ENCODE results near the gene FARS2. TPM values are rescaled to one million over a fixed set of nuclear protein-coding genes. Genes with fewer than 3 reads are reported as not detected.

FARS2 gene
- polyA plus RNA-seq, 1 donor from 2014 or later = 11.9 TPM

DNA sequence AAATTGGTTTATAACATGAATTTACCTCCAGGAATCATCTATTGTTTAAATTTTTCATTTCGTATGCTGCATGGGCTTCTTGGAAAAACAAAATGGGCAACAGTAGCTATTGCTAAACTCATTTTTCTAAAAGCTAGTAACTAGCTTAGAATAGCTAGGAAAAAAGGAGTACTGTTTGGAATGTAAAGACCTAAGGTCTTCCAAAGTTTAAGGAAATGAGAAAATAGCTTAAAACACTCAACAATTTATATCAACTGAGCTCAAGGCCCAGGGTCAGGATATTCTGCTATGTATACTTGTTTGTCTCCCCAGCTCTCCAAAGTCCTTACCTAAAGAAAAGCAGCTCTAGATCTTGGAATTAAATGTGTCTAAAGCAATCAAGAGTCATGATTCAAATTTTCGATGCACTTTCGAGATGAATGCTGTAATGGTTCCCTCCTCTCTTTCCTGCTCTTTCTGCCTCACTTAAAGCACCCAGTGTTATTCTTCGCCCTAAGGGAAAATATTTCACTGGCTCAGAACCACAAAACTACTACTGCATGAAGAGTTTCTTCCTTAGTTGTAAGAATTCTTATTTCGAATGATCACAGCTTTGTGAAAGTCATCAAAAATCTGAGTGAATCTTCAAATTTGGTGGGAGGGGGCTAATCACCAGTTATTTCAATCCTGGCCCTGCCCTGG is 42.2 kb upstream of the FARS2 start:
- Histone ChIP-seq H3F3A (ENCODE audit: insufficient read depth, low read length, poor library complexity, severe bottlenecking) (no peaks in the 10 kb centered on the region), H4K20me1 (ENCODE audit: insufficient read depth) (no peaks in the 10 kb centered on the region), H2AFZ (ENCODE audit: low read depth, low read length) (no peak overlapping the region), H3K27ac (ENCODE audit: low read length) (no peak overlapping the region), H3K4me2 (ENCODE audit: low read length) (no peak overlapping the region), H3K27me3 (ENCODE audit: insufficient read depth, low read depth, low read length) (no peaks in the 10 kb centered on the region), H3K79me2 (replicated peaks; ENCODE audit: insufficient read depth, low read length) (no peaks in the 10 kb centered on the region), H3K9me2 (ENCODE audit: insufficient read depth, low read length) (no peaks in the 10 kb centered on the region), H3K9me3 (ENCODE audit: low read length) (no peaks in the 10 kb centered on the region), H3K4me3 (ENCODE audit: low read length) (no peak overlapping the region), H3K9ac (ENCODE audit: low read length) (no peak overlapping the region), H3K36me3 (ENCODE audit: insufficient read depth, low read length) (no peaks in the 10 kb centered on the region)
- no peak for TF ChIP-seq RAD21 (conservative IDR thresholded peaks at IDR 0.05)
- no peak for TF ChIP-seq POLR2AphosphoS5 (IDR thresholded peaks at IDR 0.05)
- no peak for TF ChIP-seq TAF1 (IDR thresholded peaks at IDR 0.05; ENCODE audit: low read depth)
- TF ChIP-seq, protein P1, sequence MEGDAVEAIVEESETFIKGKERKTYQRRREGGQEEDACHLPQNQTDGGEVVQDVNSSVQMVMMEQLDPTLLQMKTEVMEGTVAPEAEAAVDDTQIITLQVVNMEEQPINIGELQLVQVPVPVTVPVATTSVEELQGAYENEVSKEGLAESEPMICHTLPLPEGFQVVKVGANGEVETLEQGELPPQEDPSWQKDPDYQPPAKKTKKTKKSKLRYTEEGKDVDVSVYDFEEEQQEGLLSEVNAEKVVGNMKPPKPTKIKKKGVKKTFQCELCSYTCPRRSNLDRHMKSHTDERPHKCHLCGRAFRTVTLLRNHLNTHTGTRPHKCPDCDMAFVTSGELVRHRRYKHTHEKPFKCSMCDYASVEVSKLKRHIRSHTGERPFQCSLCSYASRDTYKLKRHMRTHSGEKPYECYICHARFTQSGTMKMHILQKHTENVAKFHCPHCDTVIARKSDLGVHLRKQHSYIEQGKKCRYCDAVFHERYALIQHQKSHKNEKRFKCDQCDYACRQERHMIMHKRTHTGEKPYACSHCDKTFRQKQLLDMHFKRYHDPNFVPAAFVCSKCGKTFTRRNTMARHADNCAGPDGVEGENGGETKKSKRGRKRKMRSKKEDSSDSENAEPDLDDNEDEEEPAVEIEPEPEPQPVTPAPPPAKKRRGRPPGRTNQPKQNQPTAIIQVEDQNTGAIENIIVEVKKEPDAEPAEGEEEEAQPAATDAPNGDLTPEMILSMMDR (IDR thresholded peaks at IDR 0.05; ENCODE audit: poor library complexity, severe bottlenecking) = no peak
- TF ChIP-seq SMC3 (conservative IDR thresholded peaks at IDR 0.05; ENCODE audit: poor library complexity) = no peak

DNA sequence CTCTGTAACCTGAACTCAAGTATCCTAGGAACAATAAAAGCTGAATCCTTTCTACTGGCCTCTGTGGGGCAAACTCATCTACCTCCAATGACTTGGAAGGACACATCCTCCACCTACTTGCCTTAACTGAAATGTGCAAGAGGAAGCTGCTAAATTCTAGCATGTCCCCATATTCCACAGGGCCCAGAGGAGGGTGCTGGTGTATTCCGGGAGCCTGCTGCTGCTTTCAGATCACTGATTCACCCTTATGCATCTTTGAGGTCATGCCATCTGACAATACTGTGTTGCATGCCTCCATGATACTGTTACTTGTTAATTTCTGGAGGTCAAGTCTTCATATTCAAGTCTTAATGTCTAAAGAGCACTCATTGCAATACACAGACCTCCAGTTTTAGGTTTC is 40.9 kb upstream of the FARS2 start:
- H3K4me3 ChIP-seq (ENCODE audit: low read length) = no peak overlapping the region
- H3K9ac ChIP-seq (ENCODE audit: low read length) = no peak overlapping the region
- H2AFZ ChIP-seq (ENCODE audit: low read depth, low read length) = no peak overlapping the region
- H3K27me3 ChIP-seq (ENCODE audit: insufficient read depth, low read depth, low read length) = no peaks in the 10 kb centered on the region
- no peaks in the 10 kb centered on the region for H3K9me3 ChIP-seq (ENCODE audit: low read length)
- no peaks in the 10 kb centered on the region for H3K36me3 ChIP-seq (ENCODE audit: insufficient read depth, low read length)
- no peaks in the 10 kb centered on the region for H4K20me1 ChIP-seq (ENCODE audit: insufficient read depth)
- TF ChIP-seq TAF1 (IDR thresholded peaks at IDR 0.05; ENCODE audit: low read depth) (no peak), EZH2 (IDR thresholded peaks at IDR 0.05; ENCODE audit: borderline replicate concordance, insufficient read depth, low read length, poor library complexity, severe bottlenecking) (no peak), POLR2AphosphoS5 (IDR thresholded peaks at IDR 0.05) (no peak), RAD21 (conservative IDR thresholded peaks at IDR 0.05) (no peak), EP300 (conservative IDR thresholded peaks at IDR 0.05; ENCODE audit: poor library complexity, severe bottlenecking) (no peak), MXI1 (conservative IDR thresholded peaks at IDR 0.05; ENCODE audit: poor library complexity, severe bottlenecking) (no peak), SMC3 (conservative IDR thresholded peaks at IDR 0.05; ENCODE audit: poor library complexity) (no peak)
- TF ChIP-seq, protein P2, sequence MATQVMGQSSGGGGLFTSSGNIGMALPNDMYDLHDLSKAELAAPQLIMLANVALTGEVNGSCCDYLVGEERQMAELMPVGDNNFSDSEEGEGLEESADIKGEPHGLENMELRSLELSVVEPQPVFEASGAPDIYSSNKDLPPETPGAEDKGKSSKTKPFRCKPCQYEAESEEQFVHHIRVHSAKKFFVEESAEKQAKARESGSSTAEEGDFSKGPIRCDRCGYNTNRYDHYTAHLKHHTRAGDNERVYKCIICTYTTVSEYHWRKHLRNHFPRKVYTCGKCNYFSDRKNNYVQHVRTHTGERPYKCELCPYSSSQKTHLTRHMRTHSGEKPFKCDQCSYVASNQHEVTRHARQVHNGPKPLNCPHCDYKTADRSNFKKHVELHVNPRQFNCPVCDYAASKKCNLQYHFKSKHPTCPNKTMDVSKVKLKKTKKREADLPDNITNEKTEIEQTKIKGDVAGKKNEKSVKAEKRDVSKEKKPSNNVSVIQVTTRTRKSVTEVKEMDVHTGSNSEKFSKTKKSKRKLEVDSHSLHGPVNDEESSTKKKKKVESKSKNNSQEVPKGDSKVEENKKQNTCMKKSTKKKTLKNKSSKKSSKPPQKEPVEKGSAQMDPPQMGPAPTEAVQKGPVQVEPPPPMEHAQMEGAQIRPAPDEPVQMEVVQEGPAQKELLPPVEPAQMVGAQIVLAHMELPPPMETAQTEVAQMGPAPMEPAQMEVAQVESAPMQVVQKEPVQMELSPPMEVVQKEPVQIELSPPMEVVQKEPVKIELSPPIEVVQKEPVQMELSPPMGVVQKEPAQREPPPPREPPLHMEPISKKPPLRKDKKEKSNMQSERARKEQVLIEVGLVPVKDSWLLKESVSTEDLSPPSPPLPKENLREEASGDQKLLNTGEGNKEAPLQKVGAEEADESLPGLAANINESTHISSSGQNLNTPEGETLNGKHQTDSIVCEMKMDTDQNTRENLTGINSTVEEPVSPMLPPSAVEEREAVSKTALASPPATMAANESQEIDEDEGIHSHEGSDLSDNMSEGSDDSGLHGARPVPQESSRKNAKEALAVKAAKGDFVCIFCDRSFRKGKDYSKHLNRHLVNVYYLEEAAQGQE (IDR thresholded peaks at IDR 0.05; ENCODE audit: borderline replicate concordance) = no peak
- TF ChIP-seq, protein P1 (IDR thresholded peaks at IDR 0.05; ENCODE audit: poor library complexity, severe bottlenecking) = no peak
- H3K79me2 ChIP-seq (replicated peaks; ENCODE audit: insufficient read depth, low read length) = no peaks in the 10 kb centered on the region
- H3K27ac ChIP-seq (ENCODE audit: low read length) = no peak overlapping the region
- H3F3A ChIP-seq (ENCODE audit: insufficient read depth, low read length, poor library complexity, severe bottlenecking) = no peaks in the 10 kb centered on the region
- H3K4me2 ChIP-seq (ENCODE audit: low read length) = no peak overlapping the region
- H3K9me2 ChIP-seq (ENCODE audit: insufficient read depth, low read length) = no peaks in the 10 kb centered on the region
